ENCODE data around the gene OR1I1.
"Not testable (repeated sequence)": the region's sequence is repeated elsewhere in the genome, so short reads cannot be mapped to it uniquely, and the experiment has no call there.

Gene OR1I1

GRCh38 chr19:15096223-15096622 lies 14.2 kb downstream of the OR1I1 start:
- Histone ChIP-seq H3K36me3 (ENCODE audit: low read depth) (no peaks in the 10 kb centered on the region), H3K27ac (ENCODE audit: poor library complexity, severe bottlenecking) (no peak overlapping the region), H3K27me3 (ENCODE audit: insufficient read depth, poor library complexity, severe bottlenecking) (no peaks in the 10 kb centered on the region), H3K4me3 (ENCODE audit: severe bottlenecking) (no peak overlapping the region), H3K4me1 (ENCODE audit: insufficient read depth, poor library complexity, severe bottlenecking) (no peaks in the 10 kb centered on the region), H3K9me3 (ENCODE audit: severe bottlenecking) (no peaks in the 10 kb centered on the region)
- TF ChIP-seq, protein P1, sequence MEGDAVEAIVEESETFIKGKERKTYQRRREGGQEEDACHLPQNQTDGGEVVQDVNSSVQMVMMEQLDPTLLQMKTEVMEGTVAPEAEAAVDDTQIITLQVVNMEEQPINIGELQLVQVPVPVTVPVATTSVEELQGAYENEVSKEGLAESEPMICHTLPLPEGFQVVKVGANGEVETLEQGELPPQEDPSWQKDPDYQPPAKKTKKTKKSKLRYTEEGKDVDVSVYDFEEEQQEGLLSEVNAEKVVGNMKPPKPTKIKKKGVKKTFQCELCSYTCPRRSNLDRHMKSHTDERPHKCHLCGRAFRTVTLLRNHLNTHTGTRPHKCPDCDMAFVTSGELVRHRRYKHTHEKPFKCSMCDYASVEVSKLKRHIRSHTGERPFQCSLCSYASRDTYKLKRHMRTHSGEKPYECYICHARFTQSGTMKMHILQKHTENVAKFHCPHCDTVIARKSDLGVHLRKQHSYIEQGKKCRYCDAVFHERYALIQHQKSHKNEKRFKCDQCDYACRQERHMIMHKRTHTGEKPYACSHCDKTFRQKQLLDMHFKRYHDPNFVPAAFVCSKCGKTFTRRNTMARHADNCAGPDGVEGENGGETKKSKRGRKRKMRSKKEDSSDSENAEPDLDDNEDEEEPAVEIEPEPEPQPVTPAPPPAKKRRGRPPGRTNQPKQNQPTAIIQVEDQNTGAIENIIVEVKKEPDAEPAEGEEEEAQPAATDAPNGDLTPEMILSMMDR (IDR thresholded peaks at IDR 0.05; ENCODE audit: poor library complexity, severe bottlenecking) = no peak
- no peak for DNase-seq (ENCODE audit: low spot score)
- ATAC-seq (ENCODE audit: low read depth) = no peak

- not testable (repeated sequence) for H3K9me3 ChIP-seq (ENCODE audit: severe bottlenecking); H3K27me3 ChIP-seq (ENCODE audit: insufficient read depth, poor library complexity, severe bottlenecking); H3K4me1 ChIP-seq (ENCODE audit: insufficient read depth, poor library complexity, severe bottlenecking); DNase-seq (ENCODE audit: low spot score); H3K27ac ChIP-seq (ENCODE audit: poor library complexity, severe bottlenecking); ATAC-seq (ENCODE audit: low read depth); H3K36me3 ChIP-seq (ENCODE audit: low read depth); H3K4me3 ChIP-seq (ENCODE audit: severe bottlenecking)
Measured at GRCh38 chr19:15097980-15098379, 16.0 kb downstream of the OR1I1 start.

DNA sequence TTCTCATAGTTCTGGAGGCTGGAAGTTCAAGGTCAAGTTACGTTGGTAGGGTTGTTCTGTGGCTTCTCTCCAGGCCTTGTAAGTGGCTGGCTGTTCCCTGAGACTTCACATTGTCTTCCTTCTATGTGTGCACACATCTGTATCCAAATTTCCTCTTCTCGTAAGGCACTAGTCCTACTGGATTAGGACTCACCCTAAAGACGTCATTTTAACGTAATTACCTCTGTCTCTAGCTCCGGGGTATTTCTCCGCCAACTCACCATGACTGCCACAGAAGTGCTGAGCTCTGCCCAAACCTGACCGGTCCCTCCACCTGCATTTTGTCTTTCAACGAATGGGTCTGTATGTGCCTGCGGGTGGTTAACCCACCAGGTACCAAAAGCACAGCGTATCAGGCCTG lies 16.4 kb downstream of the OR1I1 start:
- H3K4me1 ChIP-seq (ENCODE audit: insufficient read depth, poor library complexity, severe bottlenecking) = no peaks in the 10 kb centered on the region
- no peaks in the 10 kb centered on the region for H3K36me3 ChIP-seq (ENCODE audit: low read depth)
- TF ChIP-seq, protein P1 (IDR thresholded peaks at IDR 0.05; ENCODE audit: poor library complexity, severe bottlenecking) = no peak
- H3K27me3 ChIP-seq (ENCODE audit: insufficient read depth, poor library complexity, severe bottlenecking) = no peaks in the 10 kb centered on the region
- no peak overlapping the region for H3K27ac ChIP-seq (ENCODE audit: poor library complexity, severe bottlenecking)
- H3K9me3 ChIP-seq (ENCODE audit: severe bottlenecking) = no peaks in the 10 kb centered on the region
- ATAC-seq (ENCODE audit: low read depth) (no peak), DNase-seq (ENCODE audit: low spot score) (no peak)
- H3K4me3 ChIP-seq (ENCODE audit: severe bottlenecking) = no peak overlapping the region

DNA sequence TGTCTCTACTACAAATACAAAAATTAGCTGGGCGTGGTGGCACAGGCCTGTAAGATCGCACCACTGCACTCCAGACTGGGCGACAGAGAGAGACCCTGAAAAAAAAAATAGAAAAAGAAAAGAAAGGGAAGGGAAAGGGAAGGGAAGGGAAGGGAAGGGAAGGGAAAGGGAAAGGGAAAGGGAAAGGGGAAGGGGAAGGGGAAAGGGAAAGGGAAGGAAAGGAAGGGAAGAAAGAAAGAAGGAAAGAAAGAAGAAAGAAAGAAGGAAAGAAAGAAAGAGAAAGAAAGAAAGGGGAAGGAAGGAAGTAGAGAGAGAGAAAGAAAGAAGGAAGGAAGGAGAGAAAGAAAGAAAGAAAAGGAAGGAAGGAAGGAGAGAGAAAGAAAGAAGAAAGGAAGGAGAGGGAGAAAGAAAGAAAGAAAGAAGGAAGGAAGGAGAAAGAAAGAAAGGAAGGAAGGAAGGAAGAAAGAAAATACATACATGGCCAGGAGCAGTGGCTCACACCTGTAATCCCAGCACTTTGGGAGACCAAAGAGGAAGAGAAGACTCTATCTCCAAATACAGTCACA lies 17.1 kb downstream of the OR1I1 start:
- Histone ChIP-seq H3K4me1 (ENCODE audit: insufficient read depth, poor library complexity, severe bottlenecking) (no peaks in the 10 kb centered on the region), H3K9me3 (ENCODE audit: severe bottlenecking) (peaks cover 5% of the 10 kb centered on the region), H3K4me3 (ENCODE audit: severe bottlenecking) (no peak overlapping the region), H3K27me3 (ENCODE audit: insufficient read depth, poor library complexity, severe bottlenecking) (no peaks in the 10 kb centered on the region), H3K36me3 (ENCODE audit: low read depth) (no peaks in the 10 kb centered on the region), H3K27ac (ENCODE audit: poor library complexity, severe bottlenecking) (no peak overlapping the region)
- no peak for DNase-seq (ENCODE audit: low spot score)
- ATAC-seq (ENCODE audit: low read depth) = no peak
- TF ChIP-seq, protein P1 (IDR thresholded peaks at IDR 0.05; ENCODE audit: poor library complexity, severe bottlenecking) = no peak

- no peak for DNase-seq (ENCODE audit: low spot score)
- Histone ChIP-seq H3K36me3 (ENCODE audit: low read depth) (no peaks in the 10 kb centered on the region), H3K9me3 (ENCODE audit: severe bottlenecking) (peaks cover 7% of the 10 kb centered on the region), H3K4me3 (ENCODE audit: severe bottlenecking) (no peak overlapping the region), H3K27me3 (ENCODE audit: insufficient read depth, poor library complexity, severe bottlenecking) (no peaks in the 10 kb centered on the region), H3K4me1 (ENCODE audit: insufficient read depth, poor library complexity, severe bottlenecking) (no peaks in the 10 kb centered on the region), H3K27ac (ENCODE audit: poor library complexity, severe bottlenecking) (no peak overlapping the region)
- TF ChIP-seq, protein P1 (IDR thresholded peaks at IDR 0.05; ENCODE audit: poor library complexity, severe bottlenecking) = peak; percentile 35
- ATAC-seq (ENCODE audit: low read depth) = 0 out of 3 replicates have a peak, but pooled peaks have one; percentile 23
Measured at GRCh38 chr19:15101479-15102082, 19.6 kb downstream of the OR1I1 start.
